ENCODE results near the gene PSMB4. TPM values are rescaled to one million over a fixed set of nuclear protein-coding genes. Genes with fewer than 3 reads are reported as not detected.

The PSMB4 gene
- total RNA-seq, 1 donor from 2014 or later: 243 TPM

- H3K4me1 Mint-ChIP-seq (ENCODE audit: unreplicated experiment): peaks cover 26% of the 10 kb centered on the region
- TF ChIP-seq, protein P1, sequence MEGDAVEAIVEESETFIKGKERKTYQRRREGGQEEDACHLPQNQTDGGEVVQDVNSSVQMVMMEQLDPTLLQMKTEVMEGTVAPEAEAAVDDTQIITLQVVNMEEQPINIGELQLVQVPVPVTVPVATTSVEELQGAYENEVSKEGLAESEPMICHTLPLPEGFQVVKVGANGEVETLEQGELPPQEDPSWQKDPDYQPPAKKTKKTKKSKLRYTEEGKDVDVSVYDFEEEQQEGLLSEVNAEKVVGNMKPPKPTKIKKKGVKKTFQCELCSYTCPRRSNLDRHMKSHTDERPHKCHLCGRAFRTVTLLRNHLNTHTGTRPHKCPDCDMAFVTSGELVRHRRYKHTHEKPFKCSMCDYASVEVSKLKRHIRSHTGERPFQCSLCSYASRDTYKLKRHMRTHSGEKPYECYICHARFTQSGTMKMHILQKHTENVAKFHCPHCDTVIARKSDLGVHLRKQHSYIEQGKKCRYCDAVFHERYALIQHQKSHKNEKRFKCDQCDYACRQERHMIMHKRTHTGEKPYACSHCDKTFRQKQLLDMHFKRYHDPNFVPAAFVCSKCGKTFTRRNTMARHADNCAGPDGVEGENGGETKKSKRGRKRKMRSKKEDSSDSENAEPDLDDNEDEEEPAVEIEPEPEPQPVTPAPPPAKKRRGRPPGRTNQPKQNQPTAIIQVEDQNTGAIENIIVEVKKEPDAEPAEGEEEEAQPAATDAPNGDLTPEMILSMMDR (conservative IDR thresholded peaks at IDR 0.05): no peak
- peaks cover 3% of the 10 kb centered on the region for H3K36me3 Mint-ChIP-seq
Observed at GRCh38 chr1:151369621-151370048, 29.7 kb upstream of the PSMB4 start.

GRCh38 chr1:151370211-151370911 lies 29.0 kb upstream of the PSMB4 start:
- Mint-ChIP-seq H3K27ac (no peak overlapping the region), H3K36me3 (peaks cover 3% of the 10 kb centered on the region), H3K4me3 (no peak overlapping the region), H3K9me3 (no peaks in the 10 kb centered on the region), H3K4me1 (ENCODE audit: unreplicated experiment) (peaks cover 26% of the 10 kb centered on the region), H3K27me3 (no peaks in the 10 kb centered on the region)
- no peak for DNase-seq (ENCODE audit: extremely low spot score, unreplicated experiment)
- TF ChIP-seq, protein P1 (conservative IDR thresholded peaks at IDR 0.05): no peak

More at GRCh38 chr1:151369621-151370048, 29.7 kb upstream of the PSMB4 start:
- Mint-ChIP-seq H3K4me3 (no peak overlapping the region), H3K27me3 (no peaks in the 10 kb centered on the region), H3K27ac (no peak overlapping the region), H3K9me3 (no peaks in the 10 kb centered on the region)
- no peak for DNase-seq (ENCODE audit: extremely low spot score, unreplicated experiment)

GRCh38 chr1:151371370-151372057 lies 27.9 kb upstream of the PSMB4 start:
- Mint-ChIP-seq H3K4me3 (peak overlapping the region; percentile 69), H3K9me3 (no peaks in the 10 kb centered on the region), H3K4me1 (ENCODE audit: unreplicated experiment) (peaks cover 26% of the 10 kb centered on the region), H3K27ac (no peak overlapping the region), H3K27me3 (no peaks in the 10 kb centered on the region), H3K36me3 (no peaks in the 10 kb centered on the region)
- TF ChIP-seq, protein P1 (conservative IDR thresholded peaks at IDR 0.05): no peak
- DNase-seq (ENCODE audit: extremely low spot score, unreplicated experiment): no peak

DNA sequence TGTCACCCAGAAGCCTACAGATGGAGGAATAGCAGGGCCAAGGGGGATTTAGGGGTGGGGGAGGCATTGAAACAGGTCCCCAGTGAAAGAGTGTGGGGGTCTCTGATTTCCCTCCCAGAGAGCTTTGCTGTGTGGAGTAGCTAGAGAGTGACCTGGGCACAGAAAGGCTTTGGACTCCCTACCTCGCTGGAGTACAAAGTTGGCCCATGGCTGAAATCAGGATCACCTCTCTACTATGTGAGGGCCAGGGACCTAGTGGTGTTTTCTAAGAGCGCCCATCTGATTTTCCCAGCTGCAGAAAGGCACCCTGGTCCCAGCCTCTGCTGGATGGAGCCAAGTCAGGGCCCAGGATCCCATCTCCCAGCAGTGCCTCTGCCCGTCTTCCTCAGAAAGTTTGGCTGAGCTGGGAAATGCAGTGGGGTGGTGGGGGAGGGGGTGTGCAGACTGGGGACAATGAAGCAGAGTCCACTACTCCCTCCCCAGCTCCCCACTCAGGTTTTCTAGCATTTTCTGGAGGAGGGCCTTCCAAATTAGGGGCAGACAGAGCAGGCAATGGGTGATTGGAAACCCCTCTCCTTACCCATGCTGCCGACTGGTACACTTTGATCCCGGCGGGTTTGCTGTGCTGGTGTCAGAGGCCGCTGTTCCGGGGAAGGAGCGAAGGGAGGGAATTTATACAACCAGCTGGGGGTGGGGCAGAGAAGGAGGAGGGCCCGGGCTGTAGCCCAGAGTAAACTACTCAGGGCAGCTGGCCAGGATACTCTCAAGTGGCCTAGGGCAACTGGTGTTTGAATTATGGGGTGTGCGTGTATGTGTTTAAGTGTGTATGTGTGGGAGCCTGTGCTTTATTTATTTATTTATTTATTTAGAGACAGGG lies 27.1 kb upstream of the PSMB4 start, which contains the start of gene SELENBP1:
Gene SELENBP1 (minus strand): TSS at position 648 of the 877 bp plus-strand sequence. CDS start 64 bp downstream, at position 584.
- Mint-ChIP-seq H3K27ac (peak within 1 kb of the TSS; percentile 76), H3K27me3 (no peaks in the 10 kb centered on the region), H3K36me3 (no peaks in the 10 kb centered on the region), H3K4me1 (ENCODE audit: unreplicated experiment) (peaks cover 26% of the 10 kb centered on the region), H3K4me3 (peak within 1 kb of the TSS; percentile 84), H3K9me3 (no peaks in the 10 kb centered on the region)
- no peak for DNase-seq (ENCODE audit: extremely low spot score, unreplicated experiment)
- TF ChIP-seq, protein P1 (conservative IDR thresholded peaks at IDR 0.05): no peak

DNA sequence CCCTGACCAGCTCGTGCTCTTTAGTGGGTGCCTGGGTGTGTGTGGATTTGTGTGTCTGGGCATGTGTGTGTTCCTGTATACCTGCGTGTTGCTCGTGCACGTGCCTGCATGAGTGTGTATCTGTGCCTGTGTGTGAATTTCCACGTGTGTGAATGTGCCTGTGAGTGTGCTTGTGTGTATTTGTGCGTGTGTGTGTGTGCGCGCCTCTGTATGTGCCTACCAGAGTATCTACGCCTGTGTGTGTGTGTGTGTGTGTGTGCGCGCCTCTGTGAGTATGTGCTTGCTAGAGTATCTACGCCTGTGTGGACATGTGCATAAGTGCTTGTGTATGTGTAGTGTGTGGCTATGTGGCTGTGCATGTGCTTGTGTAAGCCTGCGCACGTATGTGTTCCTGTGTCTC lies 26.2 kb upstream of the PSMB4 start:
- TF ChIP-seq, protein P1 (conservative IDR thresholded peaks at IDR 0.05): no peak
- Mint-ChIP-seq H3K4me1 (ENCODE audit: unreplicated experiment) (peaks cover 26% of the 10 kb centered on the region), H3K27me3 (no peaks in the 10 kb centered on the region), H3K4me3 (peak overlapping the region; percentile 44), H3K9me3 (no peaks in the 10 kb centered on the region), H3K36me3 (no peaks in the 10 kb centered on the region), H3K27ac (peak overlapping the region; percentile 76)
- DNase-seq (ENCODE audit: extremely low spot score, unreplicated experiment): no peak
